HepG2 (cell line): ENCODE measurements around the gene RAET1L. TPM values are rescaled to one million over a fixed set of nuclear protein-coding genes. Genes with fewer than 3 reads are reported as not detected.
"Not testable (repeated sequence)": the region's sequence is repeated elsewhere in the genome, so short reads cannot be mapped to it uniquely, and the experiment has no call there.

Experiments used
- ATAC-seq: fragments of 200-7000 bp; cut with Tn5 transposase; 3 replicates; pipeline ENCODE4 v1.9.1; 2020; ENCODE audit warnings: mild to moderate bottlenecking, moderate library complexity
- BruUV-seq: library from RNA; stranded (reverse); fragments of 400-500 nt; replicated peaks from 2 replicates; lab custom pipeline; 2021; lab: Mats Ljungman, UMichigan
- CTCF ChIA-PET: fragments of 300-600 bp; formaldehyde crosslinking; extraction: SDS; loops from one replicate; lab custom pipeline; 2021; ENCODE audit warnings: low total read pairs, inconsistent platforms, low intra/inter-chr PET ratio; lab: Yijun Ruan, JAX
- POLR2A ChIA-PET: fragments of 350-600 bp; sonication (Branson Sonifier 250); formaldehyde crosslinking; loops from one replicate; lab custom pipeline; 2020; ENCODE audit warnings: antibody characterized with exemption, inconsistent platforms; lab: Yijun Ruan, JAX
- DNase-seq: peaks from one replicate; pipeline ENCODE4 v3.0.0-alpha.2; 2015; ENCODE audit warnings: low spot score
- FAIRE-seq: peaks from 3 replicates; lab custom pipeline; 2011; peaks lifted over from hg19 to GRCh38; lab: Jason Lieb, UNC
- H2AFZ ChIP-seq: one replicate; pipeline ENCODE4 v1.6.1; 2011; ENCODE audit warnings: low read length, inconsistent platforms
- H3K27ac ChIP-seq: fragments of 300-600 bp; 3 replicates; pipeline ENCODE4 v1.8.0; 2011; ENCODE audit warnings: mixed run types, mild to moderate bottlenecking, mixed read lengths, low read length, inconsistent platforms; ENCODE audit not compliant: insufficient read depth; ENCODE audit errors: extremely low read length
- H3K27me3 ChIP-seq, 2 experiments: fragments of 200-600 bp in 1 of 2; 2 replicates in 1 of 2; 3 replicates in 1 of 2; pipeline versions ENCODE4 v1.6.0 to v1.8.0; 2011; ENCODE audit warnings: low read length in 2 of 2, mild to moderate bottlenecking in 2 of 2, moderate library complexity in 2 of 2, inconsistent platforms in 1 of 2; ENCODE audit not compliant: insufficient read depth in 2 of 2, control insufficient read depth in 1 of 2
- H3K36me3 ChIP-seq, 2 experiments: fragments of 200-600 bp in 1 of 2; replicated peaks in 1 of 2; 2 replicates in 1 of 2; 3 replicates in 1 of 2; pipeline versions ENCODE4 v1.5.1 to v1.8.0; 2011; ENCODE audit warnings: low read length in 2 of 2, inconsistent platforms in 1 of 2; ENCODE audit not compliant: insufficient read depth in 2 of 2, control insufficient read depth in 1 of 2
- H3K4me1 ChIP-seq: 2 replicates; pipeline ENCODE4 v1.5.1; 2012; ENCODE audit warnings: low read length, inconsistent platforms; ENCODE audit not compliant: insufficient read depth
- H3K4me2 ChIP-seq: 2 replicates; pipeline ENCODE4 v1.6.0; 2011; ENCODE audit warnings: low read depth, low read length, inconsistent platforms
- H3K4me3 ChIP-seq, 3 experiments: fragments of 200-600 bp in 1 of 3; sonication (generic), shearing (Covaris generic) in 1 of 3; replicated peaks in 1 of 3; 2 replicates each; pipeline ENCODE4 v1.5.1; 2011 to 2016; ENCODE audit warnings: low read length in 3 of 3, inconsistent platforms in 2 of 3, low read depth in 2 of 3, mild to moderate bottlenecking in 2 of 3, control low read depth in 1 of 3, mixed read lengths in 1 of 3; ENCODE audit not compliant: insufficient read depth in 1 of 3
- H3K79me2 ChIP-seq: one replicate; pipeline ENCODE4 v1.6.1; 2011; ENCODE audit warnings: low read length, inconsistent platforms; ENCODE audit not compliant: insufficient read depth
- H3K9ac ChIP-seq: 2 replicates; pipeline ENCODE4 v1.6.0; 2011; ENCODE audit warnings: mild to moderate bottlenecking, low read depth, low read length, inconsistent platforms; ENCODE audit not compliant: insufficient read depth
- H3K9me3 ChIP-seq: 2 replicates; pipeline ENCODE4 v1.5.1; 2012; ENCODE audit warnings: mild to moderate bottlenecking, low read length
- H4K20me1 ChIP-seq: 2 replicates; pipeline ENCODE4 v1.6.0; 2011; ENCODE audit warnings: inconsistent platforms, mild to moderate bottlenecking, low read length, moderate library complexity; ENCODE audit not compliant: insufficient read depth
- GABPB1 ChIP-seq: IDR thresholded peaks from 2 replicates; pipeline ENCODE4 v1.6.1; 2016; ENCODE audit warnings: mild to moderate bottlenecking, missing genetic modification reagents, moderate library complexity, missing compliant biosample characterization
- ZNF460 ChIP-seq: sonication (generic); formaldehyde crosslinking; IDR thresholded peaks from 2 replicates; pipeline ENCODE4 v1.5.1; 2020; ENCODE audit warnings: missing genetic modification reagents, mild to moderate bottlenecking, borderline replicate concordance
- WGBS: methylation state at CpG from one replicate; pipeline ENCODE4 v1.1.6; 2017; ENCODE audit warnings: low lambda C conversion rate; 5-methylcytosine and 5-hydroxymethylcytosine counted together
- in situ Hi-C: cut with HindIII; loops from 2 replicates; pipeline ENCODE4 v1.10.0; 2017; ENCODE audit warnings: low pct_unique_long_range_greater_than_20kb; ENCODE audit not compliant: extremely low pct_ligation_motif_present
- intact Hi-C: fragments of 100-400 bp; cut with micrococcal nuclease; formaldehyde crosslinking; loops from one replicate; pipeline ENCODE4 v1.10.0; 2022; ENCODE audit not compliant: unreplicated experiment
- polyA plus RNA-seq, 8 experiments: library from polyadenylated mRNA; depleted of rRNA in 3 of 8; stranded (reverse) in 7 of 8; unstranded in 1 of 8; fragments of >200 nt; fragmentation: Illumina TruSeq in 4 of 8; extraction: Trizol in 4 of 8; gene quantifications; 2 replicates each; pipeline versions ENCODE4 v1.2.1 to v1.2.3, GENCODE V29; 2011 to 2016; ENCODE audit warnings: low read depth in 4 of 8, missing spikeins in 1 of 8, mixed read lengths in 1 of 8; ENCODE audit not compliant: insufficient read depth in 1 of 8
- total RNA-seq, 5 experiments: library from RNA; depleted of rRNA; stranded (reverse); fragments of >200 nt; fragmentation: Illumina TruSeq; extraction: Trizol; gene quantifications; 2 replicates each; pipeline ENCODE4 v1.2.3, GENCODE V29; 2016; ENCODE audit warnings: low read depth in 1 of 5
- TF ChIP-seq, protein P1 (sequence below): sonication (generic); formaldehyde crosslinking; IDR thresholded peaks from 2 replicates; pipeline ENCODE4 v1.4.0; 2020; ENCODE audit warnings: mild to moderate bottlenecking, missing genetic modification reagents

The RAET1L gene
- total and polyA plus RNA-seq, 2 of the 13 experiments (the other 11 are each of a cell fraction or from before 2014, with no cell fraction given), result not detected

GRCh38 chr6:149995235-149995750 lies 30.0 kb downstream of the RAET1L start (continued):
- TF ChIP-seq, protein P1, sequence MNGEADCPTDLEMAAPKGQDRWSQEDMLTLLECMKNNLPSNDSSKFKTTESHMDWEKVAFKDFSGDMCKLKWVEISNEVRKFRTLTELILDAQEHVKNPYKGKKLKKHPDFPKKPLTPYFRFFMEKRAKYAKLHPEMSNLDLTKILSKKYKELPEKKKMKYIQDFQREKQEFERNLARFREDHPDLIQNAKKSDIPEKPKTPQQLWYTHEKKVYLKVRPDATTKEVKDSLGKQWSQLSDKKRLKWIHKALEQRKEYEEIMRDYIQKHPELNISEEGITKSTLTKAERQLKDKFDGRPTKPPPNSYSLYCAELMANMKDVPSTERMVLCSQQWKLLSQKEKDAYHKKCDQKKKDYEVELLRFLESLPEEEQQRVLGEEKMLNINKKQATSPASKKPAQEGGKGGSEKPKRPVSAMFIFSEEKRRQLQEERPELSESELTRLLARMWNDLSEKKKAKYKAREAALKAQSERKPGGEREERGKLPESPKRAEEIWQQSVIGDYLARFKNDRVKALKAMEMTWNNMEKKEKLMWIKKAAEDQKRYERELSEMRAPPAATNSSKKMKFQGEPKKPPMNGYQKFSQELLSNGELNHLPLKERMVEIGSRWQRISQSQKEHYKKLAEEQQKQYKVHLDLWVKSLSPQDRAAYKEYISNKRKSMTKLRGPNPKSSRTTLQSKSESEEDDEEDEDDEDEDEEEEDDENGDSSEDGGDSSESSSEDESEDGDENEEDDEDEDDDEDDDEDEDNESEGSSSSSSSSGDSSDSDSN (CRISPR knock-in tag), result no peak

GRCh38 chr6:149991838-149992237 lies 33.5 kb downstream of the RAET1L start:
- H3K27me3 ChIP-seq, result peaks cover 22 to 90% of the 10 kb centered on the region in 2 experiments
- 0 out of 2 replicates have a peak, but pooled peaks cover 14% of the 10 kb centered on the region for H3K4me1 ChIP-seq
- H3K79me2 ChIP-seq, result no peaks in the 10 kb centered on the region
- ATAC-seq (no peak), FAIRE-seq (no peak), DNase-seq (no peak)
- no TSS peak for BruUV-seq
- no peak overlapping the region for H3K9ac ChIP-seq
- no peaks in the 10 kb centered on the region for H3K9me3 ChIP-seq
- H3K4me3 ChIP-seq, result no peak overlapping the region
- H4K20me1 ChIP-seq, result no peaks in the 10 kb centered on the region
- 9% methylated on average over 4 of the region's 4 CpGs for WGBS
- TF ChIP-seq ZNF460 (CRISPR knock-in tag), result no peak
- TF ChIP-seq, all 625 proteins: peak for 0
- ChIA-PET POLR2A (interaction anchor here (0.6 kb wide), 1 partner anchor 1382 kb away, joined by 4 read pairs; no protein-coding TSS in a partner anchor), CTCF (no interaction called here)
- no peak overlapping the region for H3K27ac ChIP-seq
- no peak overlapping the region for H3K4me2 ChIP-seq
- intact Hi-C loops, result no loop called here
- in situ Hi-C loops, result no loop called here
- no peaks in the 10 kb centered on the region for H3K36me3 ChIP-seq
- no peak overlapping the region for H2AFZ ChIP-seq

GRCh38 chr6:149991472-149991795 lies 33.9 kb downstream of the RAET1L start:
- H3K9me3 ChIP-seq, intact Hi-C loops, DNase-seq, FAIRE-seq, BruUV-seq, CTCF ChIA-PET, H4K20me1 ChIP-seq, H3K36me3 ChIP-seq, in situ Hi-C loops, H3K27ac ChIP-seq, H2AFZ ChIP-seq, H3K4me3 ChIP-seq, H3K9ac ChIP-seq, H3K79me2 ChIP-seq: not testable (repeated sequence)
- Histone ChIP-seq H3K4me1 (0 out of 2 replicates have a peak, but pooled peaks cover 14% of the 10 kb centered on the region), H3K4me2 (peak overlapping the region; percentile 59), H3K27me3 (peaks cover 21 to 91% of the 10 kb centered on the region in 2 experiments)
- POLR2A ChIA-PET, result interaction anchor here (0.6 kb wide), 1 partner anchor 1382 kb away, joined by 4 read pairs; no protein-coding TSS in a partner anchor
- peak; percentile 11; the same call in 1 of the 2 replicates for TF ChIP-seq GABPB1
- ATAC-seq, result peak; percentile 65
- 10% methylated on average over 7 of the region's 7 CpGs for WGBS
